HepG2 (cell line): ENCODE measurements around the gene DDX23. TPM values are rescaled to one million over a fixed set of nuclear protein-coding genes. Genes with fewer than 3 reads are reported as not detected.

Source experiments
- EED ChIP-seq: sonication (generic); formaldehyde crosslinking; IDR thresholded peaks from 2 replicates; pipeline ENCODE4 v1.5.0; 2020; ENCODE audit warnings: mild to moderate bottlenecking, missing genetic modification reagents
- FLYWCH1 ChIP-seq: sonication (generic); formaldehyde crosslinking; IDR thresholded peaks from 2 replicates; pipeline ENCODE4 v1.8.1; 2023; ENCODE audit warnings: mild to moderate bottlenecking, missing genetic modification reagents
- IKZF1 ChIP-seq: fragments of 450-650 bp; IDR thresholded peaks from 2 replicates; pipeline ENCODE4 v1.7.1; 2016
- KAT7 ChIP-seq: IDR thresholded peaks from 2 replicates; pipeline ENCODE4 v1.6.1; 2018; ENCODE audit warnings: borderline replicate concordance, missing compliant biosample characterization
- MXI1 ChIP-seq: IDR thresholded peaks from 3 replicates; pipeline ENCODE4 v1.6.1; 2012; ENCODE audit warnings: low read depth, low read length, inconsistent platforms, borderline replicate concordance
- SMARCE1 ChIP-seq: fragments of 450-650 bp; IDR thresholded peaks from 2 replicates; pipeline ENCODE4 v1.6.1; 2017; ENCODE audit warnings: borderline replicate concordance
- TSC22D2 ChIP-seq: sonication (generic); formaldehyde crosslinking; IDR thresholded peaks from 2 replicates; pipeline ENCODE4 v1.5.1; 2020; ENCODE audit warnings: missing genetic modification reagents, mild to moderate bottlenecking, borderline replicate concordance
- ZMAT3 ChIP-seq: sonication (generic); formaldehyde crosslinking; conservative IDR thresholded peaks from 2 replicates; pipeline ENCODE4 v1.7.0; 2021; ENCODE audit warnings: missing genetic modification reagents
- ZNF256 ChIP-seq: sonication (generic); formaldehyde crosslinking; conservative IDR thresholded peaks from 2 replicates; pipeline ENCODE4 v1.4.0; 2020; ENCODE audit warnings: missing genetic modification reagents
- ZNF260 ChIP-seq: sonication (generic); formaldehyde crosslinking; IDR thresholded peaks from 2 replicates; pipeline ENCODE4 v1.4.0; 2020; ENCODE audit warnings: missing genetic modification reagents, low read depth, mild to moderate bottlenecking, borderline replicate concordance
- ZNF263 ChIP-seq: sonication (generic); formaldehyde crosslinking; IDR thresholded peaks from 2 replicates; pipeline ENCODE4 v1.4.0; 2020; ENCODE audit warnings: missing genetic modification reagents
- ZNF431 ChIP-seq: sonication (generic); formaldehyde crosslinking; IDR thresholded peaks from 2 replicates; pipeline ENCODE4 v1.9.0; 2022; ENCODE audit warnings: missing genetic modification reagents, low read depth, mild to moderate bottlenecking, borderline replicate concordance
- ZNF772 ChIP-seq: sonication (generic); formaldehyde crosslinking; IDR thresholded peaks from 2 replicates; pipeline ENCODE4 v1.5.0; 2020; ENCODE audit warnings: mild to moderate bottlenecking, missing genetic modification reagents
- ZSCAN12 ChIP-seq: sonication (generic); formaldehyde crosslinking; IDR thresholded peaks from 2 replicates; pipeline ENCODE4 v1.9.0; 2021; ENCODE audit warnings: mild to moderate bottlenecking, missing genetic modification reagents
- polyA plus RNA-seq, 8 experiments: library from polyadenylated mRNA; depleted of rRNA in 3 of 8; stranded (reverse) in 7 of 8; unstranded in 1 of 8; fragments of >200 nt; fragmentation: Illumina TruSeq in 4 of 8; extraction: Trizol in 4 of 8; gene quantifications; 2 replicates each; pipeline versions ENCODE4 v1.2.1 to v1.2.3, GENCODE V29; 2011 to 2016; ENCODE audit warnings: low read depth in 4 of 8, missing spikeins in 1 of 8, mixed read lengths in 1 of 8; ENCODE audit not compliant: insufficient read depth in 1 of 8
- total RNA-seq, 5 experiments: library from RNA; depleted of rRNA; stranded (reverse); fragments of >200 nt; fragmentation: Illumina TruSeq; extraction: Trizol; gene quantifications; 2 replicates each; pipeline ENCODE4 v1.2.3, GENCODE V29; 2016; ENCODE audit warnings: low read depth in 1 of 5
- TF ChIP-seq, protein P1 (sequence below): sonication (generic); formaldehyde crosslinking; IDR thresholded peaks from 2 replicates; pipeline ENCODE4 v1.5.1; 2020; ENCODE audit warnings: missing genetic modification reagents, mild to moderate bottlenecking, borderline replicate concordance
- TF ChIP-seq, protein P2 (sequence below): fragments of 450-650 bp; IDR thresholded peaks from 2 replicates; pipeline ENCODE4 v1.6.1; 2016
- TF ChIP-seq, protein P3 (sequence below): sonication (generic); formaldehyde crosslinking; IDR thresholded peaks from 2 replicates; pipeline ENCODE4 v1.5.1; 2020; ENCODE audit warnings: mild to moderate bottlenecking, missing genetic modification reagents
- TF ChIP-seq, protein P4 (sequence below): sonication (generic); formaldehyde crosslinking; IDR thresholded peaks from 2 replicates; pipeline ENCODE4 v1.4.0; 2020; ENCODE audit warnings: mild to moderate bottlenecking, missing genetic modification reagents
- TF ChIP-seq, protein P5 (sequence below): sonication (generic); formaldehyde crosslinking; IDR thresholded peaks from 2 replicates; pipeline ENCODE4 v1.8.0; 2022; ENCODE audit warnings: missing genetic modification reagents, mild to moderate bottlenecking, borderline replicate concordance

The DDX23 gene
- total and polyA plus RNA-seq, 2 of the 13 experiments (the other 11 are each of a cell fraction or from before 2014, with no cell fraction given), result 35.7 to 90.0 TPM

DNA sequence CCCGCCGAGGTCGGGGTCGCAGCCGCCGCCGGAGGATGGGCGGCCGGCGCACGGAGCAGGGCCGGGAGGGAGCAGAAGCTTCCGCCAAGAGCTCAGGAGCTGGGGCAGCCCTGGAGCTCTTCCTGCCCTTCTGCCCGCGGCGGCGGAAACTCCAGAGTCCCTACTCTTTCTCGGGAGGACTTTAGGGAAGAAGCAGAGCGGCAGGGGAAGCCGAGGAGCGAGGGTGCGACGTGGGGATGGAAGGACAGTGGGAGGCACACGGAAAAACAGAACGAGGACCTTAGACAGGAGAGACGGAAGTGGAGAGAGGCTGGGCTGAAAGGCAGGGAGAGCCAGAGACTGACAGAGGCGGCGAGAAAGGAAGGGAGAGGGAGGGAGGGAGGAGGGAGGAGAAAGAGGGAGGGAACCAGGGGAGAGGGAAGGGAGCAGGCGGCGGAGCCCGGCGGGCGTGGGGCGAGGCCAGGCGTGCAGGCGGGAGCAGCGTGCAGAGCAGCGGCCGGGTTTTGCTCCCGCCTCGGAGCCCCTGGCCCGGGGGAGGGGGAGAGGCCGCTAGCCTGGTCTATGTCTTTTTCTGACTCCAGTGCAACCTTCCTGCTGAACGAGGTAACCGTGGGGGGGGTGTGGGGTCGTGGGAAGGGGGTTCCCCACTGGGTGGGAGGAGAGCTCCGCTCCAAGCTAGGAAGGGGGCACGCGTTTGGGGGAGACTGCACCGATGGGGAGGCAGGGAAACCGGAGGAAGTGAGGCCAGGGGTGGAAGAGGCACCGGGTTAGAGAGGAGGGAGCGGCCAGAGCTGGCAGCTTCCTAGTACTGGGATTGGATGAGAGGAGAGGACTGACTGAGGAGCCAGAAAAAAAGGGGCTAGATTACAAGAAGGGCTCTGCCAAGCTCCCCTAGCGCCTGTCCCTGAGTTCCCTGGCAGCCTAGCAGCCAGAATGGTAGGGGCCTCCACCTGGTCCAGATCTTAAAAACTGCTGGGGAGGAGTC lies 36.5 kb downstream of the DDX23 start (continued):
- TF ChIP-seq TSC22D2 (no peak), ZNF260 (CRISPR knock-in tag) (no peak), MXI1 (no peak), ZNF431 (no peak), KAT7 (CRISPR knock-in tag) (no peak), SMARCE1 (no peak), ZMAT3 (CRISPR knock-in tag) (no peak), ZSCAN12 (no peak), EED (CRISPR knock-in tag) (no peak), IKZF1 (no peak), FLYWCH1 (no peak), ZNF263 (peak; percentile 94), ZNF256 (CRISPR knock-in tag) (no peak), ZNF772 (CRISPR knock-in tag) (0 out of 2 replicates have a peak, but pooled peaks have one; percentile 47)
- TF ChIP-seq, protein P1, sequence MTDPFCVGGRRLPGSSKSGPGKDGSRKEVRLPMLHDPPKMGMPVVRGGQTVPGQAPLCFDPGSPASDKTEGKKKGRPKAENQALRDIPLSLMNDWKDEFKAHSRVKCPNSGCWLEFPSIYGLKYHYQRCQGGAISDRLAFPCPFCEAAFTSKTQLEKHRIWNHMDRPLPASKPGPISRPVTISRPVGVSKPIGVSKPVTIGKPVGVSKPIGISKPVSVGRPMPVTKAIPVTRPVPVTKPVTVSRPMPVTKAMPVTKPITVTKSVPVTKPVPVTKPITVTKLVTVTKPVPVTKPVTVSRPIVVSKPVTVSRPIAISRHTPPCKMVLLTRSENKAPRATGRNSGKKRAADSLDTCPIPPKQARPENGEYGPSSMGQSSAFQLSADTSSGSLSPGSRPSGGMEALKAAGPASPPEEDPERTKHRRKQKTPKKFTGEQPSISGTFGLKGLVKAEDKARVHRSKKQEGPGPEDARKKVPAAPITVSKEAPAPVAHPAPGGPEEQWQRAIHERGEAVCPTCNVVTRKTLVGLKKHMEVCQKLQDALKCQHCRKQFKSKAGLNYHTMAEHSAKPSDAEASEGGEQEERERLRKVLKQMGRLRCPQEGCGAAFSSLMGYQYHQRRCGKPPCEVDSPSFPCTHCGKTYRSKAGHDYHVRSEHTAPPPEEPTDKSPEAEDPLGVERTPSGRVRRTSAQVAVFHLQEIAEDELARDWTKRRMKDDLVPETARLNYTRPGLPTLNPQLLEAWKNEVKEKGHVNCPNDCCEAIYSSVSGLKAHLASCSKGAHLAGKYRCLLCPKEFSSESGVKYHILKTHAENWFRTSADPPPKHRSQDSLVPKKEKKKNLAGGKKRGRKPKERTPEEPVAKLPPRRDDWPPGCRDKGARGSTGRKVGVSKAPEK, result no peak
- TF ChIP-seq, protein P2, sequence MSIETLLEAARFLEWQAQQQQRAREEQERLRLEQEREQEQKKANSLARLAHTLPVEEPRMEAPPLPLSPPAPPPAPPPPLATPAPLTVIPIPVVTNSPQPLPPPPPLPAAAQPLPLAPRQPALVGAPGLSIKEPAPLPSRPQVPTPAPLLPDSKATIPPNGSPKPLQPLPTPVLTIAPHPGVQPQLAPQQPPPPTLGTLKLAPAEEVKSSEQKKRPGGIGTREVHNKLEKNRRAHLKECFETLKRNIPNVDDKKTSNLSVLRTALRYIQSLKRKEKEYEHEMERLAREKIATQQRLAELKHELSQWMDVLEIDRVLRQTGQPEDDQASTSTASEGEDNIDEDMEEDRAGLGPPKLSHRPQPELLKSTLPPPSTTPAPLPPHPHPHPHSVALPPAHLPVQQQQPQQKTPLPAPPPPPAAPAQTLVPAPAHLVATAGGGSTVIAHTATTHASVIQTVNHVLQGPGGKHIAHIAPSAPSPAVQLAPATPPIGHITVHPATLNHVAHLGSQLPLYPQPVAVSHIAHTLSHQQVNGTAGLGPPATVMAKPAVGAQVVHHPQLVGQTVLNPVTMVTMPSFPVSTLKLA, result no peak
- TF ChIP-seq, protein P3, sequence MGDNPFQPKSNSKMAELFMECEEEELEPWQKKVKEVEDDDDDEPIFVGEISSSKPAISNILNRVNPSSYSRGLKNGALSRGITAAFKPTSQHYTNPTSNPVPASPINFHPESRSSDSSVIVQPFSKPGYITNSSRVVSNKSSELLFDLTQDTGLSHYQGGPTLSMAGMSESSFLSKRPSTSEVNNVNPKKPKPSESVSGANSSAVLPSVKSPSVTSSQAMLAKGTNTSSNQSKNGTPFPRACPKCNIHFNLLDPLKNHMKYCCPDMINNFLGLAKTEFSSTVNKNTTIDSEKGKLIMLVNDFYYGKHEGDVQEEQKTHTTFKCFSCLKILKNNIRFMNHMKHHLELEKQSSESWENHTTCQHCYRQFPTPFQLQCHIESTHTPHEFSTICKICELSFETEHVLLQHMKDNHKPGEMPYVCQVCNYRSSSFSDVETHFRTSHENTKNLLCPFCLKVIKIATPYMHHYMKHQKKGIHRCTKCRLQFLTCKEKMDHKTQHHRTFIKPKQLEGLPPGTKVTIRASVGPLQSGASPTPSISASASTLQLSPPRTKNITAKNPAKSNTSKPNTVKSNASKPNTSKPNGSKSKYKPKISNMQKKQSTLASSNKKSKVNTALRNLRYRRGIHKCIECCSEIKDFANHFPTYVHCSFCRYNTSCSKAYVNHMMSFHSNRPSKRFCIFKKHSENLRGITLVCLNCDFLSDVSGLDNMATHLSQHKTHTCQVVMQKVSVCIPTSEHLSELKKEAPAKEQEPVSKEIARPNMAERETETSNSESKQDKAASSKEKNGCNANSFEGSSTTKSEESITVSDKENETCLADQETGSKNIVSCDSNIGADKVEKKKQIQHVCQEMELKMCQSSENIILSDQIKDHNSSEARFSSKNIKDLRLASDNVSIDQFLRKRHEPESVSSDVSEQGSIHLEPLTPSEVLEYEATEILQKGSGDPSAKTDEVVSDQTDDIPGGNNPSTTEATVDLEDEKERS, result no peak
- TF ChIP-seq, protein P4, sequence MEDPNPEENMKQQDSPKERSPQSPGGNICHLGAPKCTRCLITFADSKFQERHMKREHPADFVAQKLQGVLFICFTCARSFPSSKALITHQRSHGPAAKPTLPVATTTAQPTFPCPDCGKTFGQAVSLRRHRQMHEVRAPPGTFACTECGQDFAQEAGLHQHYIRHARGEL, result no peak
- TF ChIP-seq, protein P5, sequence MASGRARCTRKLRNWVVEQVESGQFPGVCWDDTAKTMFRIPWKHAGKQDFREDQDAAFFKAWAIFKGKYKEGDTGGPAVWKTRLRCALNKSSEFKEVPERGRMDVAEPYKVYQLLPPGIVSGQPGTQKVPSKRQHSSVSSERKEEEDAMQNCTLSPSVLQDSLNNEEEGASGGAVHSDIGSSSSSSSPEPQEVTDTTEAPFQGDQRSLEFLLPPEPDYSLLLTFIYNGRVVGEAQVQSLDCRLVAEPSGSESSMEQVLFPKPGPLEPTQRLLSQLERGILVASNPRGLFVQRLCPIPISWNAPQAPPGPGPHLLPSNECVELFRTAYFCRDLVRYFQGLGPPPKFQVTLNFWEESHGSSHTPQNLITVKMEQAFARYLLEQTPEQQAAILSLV, result no peak
